ENCODE measurements around the gene CCNF.

The CCNF gene

GRCh38 chr16:2498531-2499253 is 69.4 kb downstream of the CCNF start:
- H3K9me3 ChIP-seq (ENCODE audit: control insufficient read depth, insufficient read depth, low read length): no peaks in the 10 kb centered on the region
- H3K4me1 ChIP-seq (ENCODE audit: insufficient read depth, low read length): peaks cover 9% of the 10 kb centered on the region; the same call in 1 of the 2 replicates
- H3K36me3 ChIP-seq (ENCODE audit: insufficient read depth, low read length): no peaks in the 10 kb centered on the region
- H3K9ac ChIP-seq (ENCODE audit: low read depth, low read length): no peak overlapping the region

- no peaks in the 10 kb centered on the region for H3K36me3 ChIP-seq (ENCODE audit: insufficient read depth, low read length)
- H3K9me3 ChIP-seq (ENCODE audit: control insufficient read depth, insufficient read depth, low read length): no peaks in the 10 kb centered on the region
- no peak overlapping the region for H3K9ac ChIP-seq (ENCODE audit: low read depth, low read length)
- H3K4me1 ChIP-seq (ENCODE audit: insufficient read depth, low read length): peaks cover 9% of the 10 kb centered on the region; the same call in 1 of the 2 replicates
These were observed 70.2 kb downstream of the CCNF start for GRCh38 chr16:2499454-2499853.

- H3K9me3 ChIP-seq (ENCODE audit: control insufficient read depth, insufficient read depth, low read length): no peaks in the 10 kb centered on the region
- peaks cover 9% of the 10 kb centered on the region; the same call in 1 of the 2 replicates for H3K4me1 ChIP-seq (ENCODE audit: insufficient read depth, low read length)
- no peaks in the 10 kb centered on the region for H3K36me3 ChIP-seq (ENCODE audit: insufficient read depth, low read length)
- H3K9ac ChIP-seq (ENCODE audit: low read depth, low read length): no peak overlapping the region
These were observed 70.7 kb downstream of the CCNF start for GRCh38 chr16:2499890-2500429.

GRCh38 chr16:2500430-2500917 is 71.2 kb downstream of the CCNF start:
- no peak overlapping the region for H3K9ac ChIP-seq (ENCODE audit: low read depth, low read length)
- no peaks in the 10 kb centered on the region for H3K36me3 ChIP-seq (ENCODE audit: insufficient read depth, low read length)
- H3K9me3 ChIP-seq (ENCODE audit: control insufficient read depth, insufficient read depth, low read length): no peaks in the 10 kb centered on the region
- peaks cover 9% of the 10 kb centered on the region; the same call in 1 of the 2 replicates for H3K4me1 ChIP-seq (ENCODE audit: insufficient read depth, low read length)

- Histone ChIP-seq H3K36me3 (ENCODE audit: insufficient read depth, low read length) (no peaks in the 10 kb centered on the region), H3K9me3 (ENCODE audit: control insufficient read depth, insufficient read depth, low read length) (no peaks in the 10 kb centered on the region), H3K4me1 (ENCODE audit: insufficient read depth, low read length) (peaks cover 9% of the 10 kb centered on the region; the same call in 1 of the 2 replicates), H3K9ac (ENCODE audit: low read depth, low read length) (peak overlapping the region; percentile 46)
These were observed 71.9 kb downstream of the CCNF start for GRCh38 chr16:2500918-2501750.

- H3K9ac ChIP-seq (ENCODE audit: low read depth, low read length): peak overlapping the region; percentile 46
- H3K4me1 ChIP-seq (ENCODE audit: insufficient read depth, low read length): peaks cover 9% of the 10 kb centered on the region; the same call in 1 of the 2 replicates
- H3K9me3 ChIP-seq (ENCODE audit: control insufficient read depth, insufficient read depth, low read length): no peaks in the 10 kb centered on the region
- H3K36me3 ChIP-seq (ENCODE audit: insufficient read depth, low read length): no peaks in the 10 kb centered on the region
These were observed 73.0 kb downstream of the CCNF start for GRCh38 chr16:2501946-2502895.

- H3K36me3 ChIP-seq (ENCODE audit: insufficient read depth, low read length): no peaks in the 10 kb centered on the region
- H3K9ac ChIP-seq (ENCODE audit: low read depth, low read length): no peak overlapping the region
- H3K4me1 ChIP-seq (ENCODE audit: insufficient read depth, low read length): peaks cover 9% of the 10 kb centered on the region; the same call in 1 of the 2 replicates
- H3K9me3 ChIP-seq (ENCODE audit: control insufficient read depth, insufficient read depth, low read length): no peaks in the 10 kb centered on the region
These were observed 76.4 kb downstream of the CCNF start for GRCh38 chr16:2505695-2506094.

- peaks cover 14% of the 10 kb centered on the region for H3K4me1 ChIP-seq (ENCODE audit: insufficient read depth, low read length)
- no peak overlapping the region for H3K9ac ChIP-seq (ENCODE audit: low read depth, low read length)
- H3K9me3 ChIP-seq (ENCODE audit: control insufficient read depth, insufficient read depth, low read length): no peaks in the 10 kb centered on the region
- H3K36me3 ChIP-seq (ENCODE audit: insufficient read depth, low read length): no peaks in the 10 kb centered on the region
These were observed 77.9 kb downstream of the CCNF start for GRCh38 chr16:2507052-2507659.

GRCh38 chr16:2507665-2508064 is 78.4 kb downstream of the CCNF start:
- H3K9ac ChIP-seq (ENCODE audit: low read depth, low read length): no peak overlapping the region
- peaks cover 16% of the 10 kb centered on the region for H3K4me1 ChIP-seq (ENCODE audit: insufficient read depth, low read length)
- no peaks in the 10 kb centered on the region for H3K9me3 ChIP-seq (ENCODE audit: control insufficient read depth, insufficient read depth, low read length)
- no peaks in the 10 kb centered on the region for H3K36me3 ChIP-seq (ENCODE audit: insufficient read depth, low read length)

Measured in ES-I3 (cell line).